HCT116 (cell line): ENCODE results near the gene SARS2. TPM values are rescaled to one million over a fixed set of nuclear protein-coding genes. Genes with fewer than 3 reads are reported as not detected.

Experiments
- ATAC-seq: fragments of 200-7000 bp; cut with Tn5 transposase; 2 replicates; pipeline ENCODE4 v1.9.1; 2020; ENCODE audit warnings: mild to moderate bottlenecking, moderate library complexity
- BruUV-seq: library from RNA; stranded (reverse); fragments of 400-500 nt; replicated peaks from 2 replicates; lab custom pipeline; 2021; lab: Mats Ljungman, UMichigan
- CTCF ChIA-PET: fragments of 300-600 bp; sonication (Branson Sonifier 250); formaldehyde crosslinking; loops from one replicate; lab custom pipeline; 2021; ENCODE audit warnings: antibody characterized with exemption; lab: Charles Lee
- POLR2A ChIA-PET: fragments of 300-600, 350-600 bp; sonication (Branson Sonifier 250); formaldehyde crosslinking; loops from one replicate; lab custom pipeline; 2021; ENCODE audit warnings: antibody characterized with exemption; lab: Charles Lee
- RAD21 ChIA-PET, 2 experiments: fragments of 300-600 bp; sonication (Branson Sonifier 250); formaldehyde crosslinking; loops; one replicate each; lab custom pipeline; 2023; ENCODE audit warnings: low total read pairs in 2 of 2; ENCODE audit not compliant: uncharacterized antibody in 2 of 2, unreplicated experiment in 2 of 2, low non-redundant PET in 1 of 2; lab: Charles Lee
- DNase-seq: peaks from one replicate; pipeline ENCODE4 v3.0.0-alpha.2; 2010; ENCODE audit warnings: low read depth, low spot score
- H2AFZ ChIP-seq: fragments of 200-600 bp; shearing (Covaris generic), sonication (generic); 2 replicates; pipeline ENCODE4 v1.6.1; 2017; ENCODE audit warnings: low read depth, mixed run types, mixed read lengths, antibody characterized with exemption, low read length; ENCODE audit not compliant: poor library complexity, severe bottlenecking
- H3K27ac ChIP-seq: 2 replicates; pipeline ENCODE4 v1.5.1; 2012; ENCODE audit warnings: low read depth, low read length
- H3K27me3 ChIP-seq: fragments of 200-600 bp; sonication (generic); 2 replicates; pipeline ENCODE4 v1.6.1; 2016; ENCODE audit warnings: mixed run types, low read length, mixed read lengths; ENCODE audit not compliant: insufficient read depth
- H3K36me3 ChIP-seq, 2 experiments: fragments of 200-500 bp in 1 of 2; fragments of 200-600 bp in 1 of 2; sonication (Bioruptor generic) in 1 of 2; sonication (generic) in 1 of 2; 2 replicates each; pipeline versions ENCODE4 v1.5.1 to v1.6.1; 2014 to 2016; ENCODE audit warnings: low read length in 2 of 2, inconsistent platforms in 1 of 2, mixed read lengths in 1 of 2, mixed run types in 1 of 2; ENCODE audit not compliant: insufficient read depth in 2 of 2, control insufficient read depth in 1 of 2
- H3K4me1 ChIP-seq, 2 experiments: fragments of 200-600 bp in 1 of 2; sonication (generic) in 1 of 2; 2 replicates each; pipeline versions ENCODE4 v1.5.1 to v1.6.1; 2012 to 2017; ENCODE audit warnings: low read length in 2 of 2, inconsistent platforms in 1 of 2, mild to moderate bottlenecking in 1 of 2, mixed read lengths in 1 of 2, mixed run types in 1 of 2, moderate library complexity in 1 of 2; ENCODE audit not compliant: insufficient read depth in 2 of 2, control insufficient read depth in 1 of 2
- H3K4me2 ChIP-seq: fragments of 200-600 bp; sonication (generic); 2 replicates; pipeline ENCODE4 v1.6.1; 2017; ENCODE audit warnings: mixed run types, low read length, mixed read lengths
- H3K4me3 ChIP-seq, 2 experiments: fragments of 200-600 bp in 1 of 2; sonication (generic) in 1 of 2; replicated peaks in 1 of 2; 2 replicates each; pipeline ENCODE4 v1.5.1; 2011 to 2016; ENCODE audit warnings: low read length in 2 of 2, control low read depth in 1 of 2, low read depth in 1 of 2, mild to moderate bottlenecking in 1 of 2, mixed read lengths in 1 of 2, mixed run types in 1 of 2
- H3K79me2 ChIP-seq: fragments of 200-600 bp; sonication (generic); 2 replicates; pipeline ENCODE4 v1.6.1; 2017; ENCODE audit warnings: mild to moderate bottlenecking, mixed run types, low read length, moderate library complexity, mixed read lengths; ENCODE audit not compliant: insufficient read depth
- H3K9ac ChIP-seq: fragments of 200-600 bp; sonication (generic); 2 replicates; pipeline ENCODE4 v1.6.1; 2016; ENCODE audit warnings: low read length, mixed read lengths
- H3K9me2 ChIP-seq: fragments of 200-600 bp; sonication (generic), shearing (Covaris generic); 2 replicates; pipeline ENCODE4 v1.6.1; 2017; ENCODE audit warnings: mixed run types, mild to moderate bottlenecking, moderate library complexity; ENCODE audit not compliant: insufficient read depth
- H3K9me3 ChIP-seq, 2 experiments: fragments of 200-500 bp in 1 of 2; fragments of 200-600 bp in 1 of 2; sonication (Bioruptor generic) in 1 of 2; sonication (generic) in 1 of 2; 2 replicates each; pipeline ENCODE4 v1.6.1; 2014 to 2017; ENCODE audit warnings: low read length in 2 of 2, mixed read lengths in 2 of 2, inconsistent platforms in 1 of 2, low read depth in 1 of 2, mild to moderate bottlenecking in 1 of 2, mixed run types in 1 of 2, moderate library complexity in 1 of 2; ENCODE audit not compliant: control insufficient read depth in 1 of 2, insufficient read depth in 1 of 2
- H4K20me1 ChIP-seq: fragments of 200-600 bp; sonication (generic), shearing (Covaris generic); 2 replicates; pipeline ENCODE4 v1.6.1; 2017; ENCODE audit warnings: mixed run types, mild to moderate bottlenecking, moderate library complexity; ENCODE audit not compliant: insufficient read depth
- ATF3 ChIP-seq: IDR thresholded peaks from 2 replicates; pipeline ENCODE4 v1.6.1; 2012
- CBX3 ChIP-seq: IDR thresholded peaks from 2 replicates; pipeline ENCODE4 v1.6.1; 2012; ENCODE audit warnings: low read depth
- CTCF ChIP-seq, 3 experiments: fragments of 200-600 bp in 1 of 3; sonication (generic) in 1 of 3; IDR thresholded peaks in 2 of 3; conservative IDR thresholded peaks in 1 of 3; 2 replicates each; pipeline ENCODE4 v1.5.1; 2012 to 2017; ENCODE audit warnings: low read depth in 2 of 3, low read length in 2 of 3, antibody characterized with exemption in 1 of 3, borderline replicate concordance in 1 of 3, control low read depth in 1 of 3, mild to moderate bottlenecking in 1 of 3, mixed read lengths in 1 of 3, mixed run types in 1 of 3, moderate library complexity in 1 of 3; ENCODE audit not compliant: insufficient read depth in 1 of 3
- EGR1 ChIP-seq: IDR thresholded peaks from 2 replicates; pipeline ENCODE4 v1.6.1; 2012; ENCODE audit warnings: low read depth
- ELF1 ChIP-seq: IDR thresholded peaks from 2 replicates; pipeline ENCODE4 v1.6.1; 2012; ENCODE audit warnings: low read depth, borderline replicate concordance
- FOSL1 ChIP-seq: IDR thresholded peaks from 2 replicates; pipeline ENCODE4 v1.6.1; 2012; ENCODE audit warnings: low read depth
- MAX ChIP-seq: IDR thresholded peaks from 2 replicates; pipeline ENCODE4 v1.6.1; 2012
- POLR2A ChIP-seq: IDR thresholded peaks from 2 replicates; pipeline ENCODE4 v1.7.0; 2011; ENCODE audit warnings: borderline replicate concordance; ENCODE audit not compliant: insufficient read depth, insufficient read length; ENCODE audit errors: extremely low read depth
- RAD21 ChIP-seq: IDR thresholded peaks from 2 replicates; pipeline ENCODE4 v1.6.1; 2012; ENCODE audit warnings: low read depth, mild to moderate bottlenecking
- REST ChIP-seq: IDR thresholded peaks from 2 replicates; pipeline ENCODE4 v1.6.1; 2012; ENCODE audit warnings: low read depth
- SP1 ChIP-seq: IDR thresholded peaks from 2 replicates; pipeline ENCODE4 v1.6.1; 2012; ENCODE audit warnings: low read depth
- SRF ChIP-seq: IDR thresholded peaks from 2 replicates; pipeline ENCODE4 v1.6.1; 2012; ENCODE audit warnings: low read depth
- TCF7L2 ChIP-seq: IDR thresholded peaks from 2 replicates; pipeline ENCODE4 v1.7.0; 2011; ENCODE audit warnings: borderline replicate concordance, inconsistent platforms; ENCODE audit not compliant: insufficient read depth, insufficient read length; ENCODE audit errors: extremely low read depth
- YY1 ChIP-seq: IDR thresholded peaks from 2 replicates; pipeline ENCODE4 v1.6.1; 2011; ENCODE audit warnings: low read length, low read depth, moderate library complexity, mild to moderate bottlenecking; ENCODE audit not compliant: insufficient replicate concordance; ENCODE audit errors: extremely low read depth
- ZBTB33 ChIP-seq: IDR thresholded peaks from 2 replicates; pipeline ENCODE4 v1.6.1; 2011; ENCODE audit warnings: mild to moderate bottlenecking, low read length, moderate library complexity; ENCODE audit not compliant: insufficient replicate concordance; ENCODE audit errors: extremely low read depth
- ZNF274 ChIP-seq: fragments of 200-500 bp; sonication (Bioruptor generic); IDR thresholded peaks from 2 replicates; pipeline ENCODE4 v1.6.1; 2014; ENCODE audit warnings: mild to moderate bottlenecking, low read depth, low read length, inconsistent platforms
- intact Hi-C: fragments of 100-400 bp; cut with micrococcal nuclease; formaldehyde crosslinking; loops from 2 replicates; pipeline ENCODE4 v1.10.0; 2022
- total RNA-seq: library from RNA; stranded (reverse); gene quantifications from one replicate; pipeline ENCODE4 v1.2.1, GENCODE V29; 2021; ENCODE audit not compliant: unreplicated experiment

Gene SARS2
- total RNA-seq, 1 experiment from 2014 or later, result 58.2 TPM

- H3K4me1 ChIP-seq, result peaks cover 0 to 18% of the 10 kb centered on the region in 2 experiments; a peak in 2 of 4 replicates
- H3K4me3 ChIP-seq, result no peak overlapping the region
- no peak overlapping the region for H2AFZ ChIP-seq
- CTCF ChIA-PET, result no interaction called here
- intact Hi-C loops, result no loop called here
- BruUV-seq, result no TSS peak
- peaks cover 0 to 6% of the 10 kb centered on the region in 2 experiments; a peak in 1 of 4 replicates for H3K36me3 ChIP-seq
- no peak overlapping the region for H3K27ac ChIP-seq
- H3K9me3 ChIP-seq, result peaks cover 0 to 5% of the 10 kb centered on the region in 2 experiments; a peak in 1 of 4 replicates
- no peak overlapping the region for H3K4me2 ChIP-seq
- POLR2A ChIA-PET, result no interaction called here
- TF ChIP-seq MAX, result no peak
- no peak for TF ChIP-seq ZBTB33
- TF ChIP-seq RAD21, result no peak
- no peak for TF ChIP-seq SRF
- TF ChIP-seq SP1, result no peak
- TF ChIP-seq REST, result no peak
- no peak for TF ChIP-seq ELF1
- no peak for TF ChIP-seq TCF7L2
- TF ChIP-seq CBX3, result no peak
- no peak for TF ChIP-seq CTCF (IDR thresholded peaks at IDR 0.05 in 2 of 3, conservative IDR thresholded peaks at IDR 0.05 in 1 of 3; ENCODE audit: borderline replicate concordance in 1 of 3, insufficient read depth in 1 of 3, low read depth in 2 of 3, low read length in 2 of 3)
- TF ChIP-seq EGR1, result no peak
- TF ChIP-seq ZNF274, result no peak
- no peak for TF ChIP-seq FOSL1
- TF ChIP-seq YY1, result no peak
- TF ChIP-seq ATF3, result no peak
- TF ChIP-seq POLR2A, result no peak
- DNase-seq (no peak), ATAC-seq (no peak)
- no peaks in the 10 kb centered on the region for H3K9me2 ChIP-seq
- no peaks in the 10 kb centered on the region for H4K20me1 ChIP-seq
- H3K9ac ChIP-seq, result no peak overlapping the region
- RAD21 ChIA-PET, result no interaction called here
- H3K27me3 ChIP-seq, result no peaks in the 10 kb centered on the region
- H3K79me2 ChIP-seq, result peaks cover 20% of the 10 kb centered on the region
These were observed 28.9 kb downstream of the SARS2 start for GRCh38 chr19:38901683-38902082.
